ENCODE results near the gene CCDC172.

CCDC172 gene

DNA sequence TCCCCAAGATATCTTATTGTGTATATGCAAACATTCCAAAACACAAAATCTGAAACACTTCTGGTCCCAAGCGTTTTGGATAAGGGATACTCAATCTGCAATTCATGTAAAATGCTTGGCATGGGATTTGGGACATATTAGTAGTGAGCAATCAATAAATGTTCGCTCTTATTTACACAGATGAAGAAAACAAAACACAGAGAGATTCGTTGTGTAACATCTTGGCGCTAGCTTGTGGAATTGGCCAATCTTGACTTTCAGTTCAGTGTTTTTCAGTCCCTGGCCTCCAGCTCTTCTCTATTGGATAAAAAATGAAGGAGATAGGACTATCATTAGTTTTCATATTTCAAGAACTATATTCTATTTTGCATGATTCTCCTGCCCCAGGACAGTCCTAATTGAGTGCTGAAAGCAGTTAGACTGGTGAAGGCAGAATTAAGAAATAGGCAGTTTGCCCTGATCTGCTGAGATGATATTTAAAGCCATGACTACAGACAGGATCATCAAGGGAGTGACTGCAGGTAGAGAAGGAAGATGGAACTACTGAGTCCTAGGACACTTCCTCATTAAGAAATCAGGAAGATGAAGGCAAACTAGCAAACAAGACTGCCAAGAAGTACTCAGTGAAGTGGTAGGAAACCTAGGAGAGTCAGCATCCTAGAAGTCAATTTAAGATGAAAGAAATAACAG lies 105.2 kb downstream of the CCDC172 start:
- DNase-seq (ENCODE audit: low read depth, low spot score), result no peak

All from brain pericyte (primary cell).